Erythroblast (primary cell): ENCODE data around the gene RENBP.

ENCODE experiments used
- GATA1 ChIP-seq: IDR thresholded peaks from 2 replicates; pipeline ENCODE4 v1.6.1; 2011; ENCODE audit warnings: low read depth, mild to moderate bottlenecking, control low read depth, low read length, moderate library complexity
- POLR2A ChIP-seq: IDR thresholded peaks from 2 replicates; pipeline ENCODE4 v1.6.1; 2011; ENCODE audit warnings: mild to moderate bottlenecking, low read length

- no peak for TF ChIP-seq POLR2A
- no peak for TF ChIP-seq GATA1
Observed at GRCh38 chrX:153966283-153966688, 21.8 kb upstream of the RENBP start.
